D721Med (cell line): Measurements from ENCODE around the gene ACBD6.

Experiments
- DNase-seq: peaks from one replicate; pipeline ENCODE4 v3.0.0; 2011; ENCODE audit warnings: low spot score; ENCODE audit not compliant: insufficient read length
- FAIRE-seq: peaks from 2 replicates; lab custom pipeline; 2011; peaks lifted over from hg19 to GRCh38; lab: Jason Lieb, UNC
- TF ChIP-seq, protein P1 (sequence below): IDR thresholded peaks from 2 replicates; pipeline ENCODE4 v1.5.1; 2012; ENCODE audit warnings: mild to moderate bottlenecking, control low read depth; ENCODE audit not compliant: insufficient read depth; ENCODE audit errors: missing control alignments

Gene ACBD6

GRCh38 chr1:180384286-180385005, 117.9 kb downstream of the ACBD6 start:
- FAIRE-seq (peak; percentile 46), DNase-seq (no peak)
- TF ChIP-seq, protein P1, sequence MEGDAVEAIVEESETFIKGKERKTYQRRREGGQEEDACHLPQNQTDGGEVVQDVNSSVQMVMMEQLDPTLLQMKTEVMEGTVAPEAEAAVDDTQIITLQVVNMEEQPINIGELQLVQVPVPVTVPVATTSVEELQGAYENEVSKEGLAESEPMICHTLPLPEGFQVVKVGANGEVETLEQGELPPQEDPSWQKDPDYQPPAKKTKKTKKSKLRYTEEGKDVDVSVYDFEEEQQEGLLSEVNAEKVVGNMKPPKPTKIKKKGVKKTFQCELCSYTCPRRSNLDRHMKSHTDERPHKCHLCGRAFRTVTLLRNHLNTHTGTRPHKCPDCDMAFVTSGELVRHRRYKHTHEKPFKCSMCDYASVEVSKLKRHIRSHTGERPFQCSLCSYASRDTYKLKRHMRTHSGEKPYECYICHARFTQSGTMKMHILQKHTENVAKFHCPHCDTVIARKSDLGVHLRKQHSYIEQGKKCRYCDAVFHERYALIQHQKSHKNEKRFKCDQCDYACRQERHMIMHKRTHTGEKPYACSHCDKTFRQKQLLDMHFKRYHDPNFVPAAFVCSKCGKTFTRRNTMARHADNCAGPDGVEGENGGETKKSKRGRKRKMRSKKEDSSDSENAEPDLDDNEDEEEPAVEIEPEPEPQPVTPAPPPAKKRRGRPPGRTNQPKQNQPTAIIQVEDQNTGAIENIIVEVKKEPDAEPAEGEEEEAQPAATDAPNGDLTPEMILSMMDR: no peak

DNA sequence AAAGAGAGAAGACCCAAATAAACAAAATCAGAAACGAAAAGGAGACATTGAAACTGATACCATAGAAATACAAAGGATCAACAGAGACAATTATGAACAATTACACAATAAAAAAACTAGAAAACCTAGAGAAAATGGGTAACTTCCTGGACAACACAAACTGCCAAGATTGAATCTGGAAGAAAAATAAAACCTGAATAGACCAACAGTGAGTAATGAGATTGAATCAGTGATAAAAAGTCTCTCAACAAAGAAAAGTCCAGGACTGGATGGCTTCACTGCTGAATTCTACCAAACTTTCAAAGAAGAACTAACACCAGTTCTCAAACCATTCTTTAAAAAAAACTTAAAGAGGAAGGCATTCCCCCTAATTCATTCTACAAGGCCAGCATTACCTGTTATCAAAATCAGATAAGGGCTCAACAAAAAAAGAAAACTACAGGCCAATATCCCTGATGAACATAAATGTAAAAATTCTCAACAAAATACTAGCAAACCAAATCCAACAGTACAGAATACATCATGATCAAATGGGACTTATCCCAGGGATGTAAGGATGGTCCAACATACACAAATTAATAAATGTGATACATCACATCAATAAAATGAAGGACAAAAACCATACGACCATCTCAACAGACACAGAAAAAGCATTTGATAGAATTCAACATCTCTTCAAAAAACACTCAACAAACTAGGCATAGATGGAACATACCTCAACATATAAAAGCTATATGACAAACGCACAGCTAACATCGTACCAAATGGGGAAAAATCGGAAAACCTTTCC, 119.9 kb downstream of the ACBD6 start:
- TF ChIP-seq, protein P1: no peak
- FAIRE-seq (peak; percentile 77), DNase-seq (no peak)

DNA sequence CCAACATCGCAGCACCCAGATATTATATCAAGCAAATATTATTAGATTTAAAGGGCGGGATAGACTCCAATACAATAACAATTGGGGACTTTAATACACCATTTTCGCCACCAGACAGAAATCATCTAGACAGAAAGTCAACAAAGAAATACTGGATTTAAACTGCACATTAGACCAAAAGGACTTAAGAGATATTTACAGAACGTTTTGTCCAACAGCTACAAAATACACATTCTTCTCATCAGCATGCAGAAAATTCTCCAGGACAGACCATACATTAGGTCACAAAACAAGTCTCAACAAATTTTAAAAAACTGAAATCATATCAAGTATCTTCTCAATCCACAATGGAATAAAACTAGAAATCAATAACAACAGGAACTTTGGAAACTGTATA, 121.2 kb downstream of the ACBD6 start:
- DNase-seq (no peak), FAIRE-seq (peak; percentile 77)
- TF ChIP-seq, protein P1: no peak

DNA sequence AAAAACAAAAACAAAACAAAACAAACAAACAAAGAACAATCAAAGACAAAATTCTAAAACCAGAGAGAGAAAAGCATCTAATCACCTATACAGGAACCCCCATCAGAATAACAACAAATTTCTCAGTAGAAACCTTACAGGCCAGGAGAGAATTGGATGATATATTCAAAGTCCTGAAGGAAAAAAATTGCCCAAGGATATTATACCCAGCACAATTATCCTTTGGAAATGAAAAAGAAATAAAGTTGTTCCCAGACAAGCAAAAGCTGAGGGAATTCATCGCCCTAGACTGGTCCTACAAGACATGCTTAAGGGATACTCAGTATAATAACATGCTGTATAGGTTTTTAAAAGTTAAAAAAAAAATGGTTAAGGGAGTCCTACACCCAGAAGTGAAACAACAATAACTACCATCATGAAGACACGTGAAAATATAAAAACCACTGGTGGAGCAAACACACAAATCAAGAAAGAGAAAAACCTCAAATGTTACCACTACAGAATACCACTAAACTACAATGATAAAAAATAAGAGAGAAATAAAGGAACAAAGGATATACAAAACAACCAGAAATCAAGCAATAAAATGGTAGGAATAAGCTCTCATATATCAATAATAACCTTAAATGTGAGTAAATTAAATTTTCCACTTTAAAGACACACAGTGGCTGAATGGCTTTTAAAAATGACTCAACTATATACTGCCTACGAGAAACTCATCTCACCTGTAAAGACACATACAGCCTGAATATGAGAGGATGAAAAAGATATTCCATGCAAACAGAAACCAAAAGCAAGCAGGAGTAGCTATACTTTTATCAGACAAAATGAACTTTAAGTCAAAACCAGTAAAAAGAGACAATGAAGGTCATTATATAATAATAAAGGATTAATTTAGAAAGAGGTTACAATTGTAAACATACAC, 121.9 kb downstream of the ACBD6 start:
- FAIRE-seq (no peak), DNase-seq (no peak)
- TF ChIP-seq, protein P1: no peak

- FAIRE-seq (no peak), DNase-seq (no peak)
- TF ChIP-seq, protein P1: no peak
These were observed 125.6 kb downstream of the ACBD6 start for GRCh38 chr1:180376800-180377199.

DNA sequence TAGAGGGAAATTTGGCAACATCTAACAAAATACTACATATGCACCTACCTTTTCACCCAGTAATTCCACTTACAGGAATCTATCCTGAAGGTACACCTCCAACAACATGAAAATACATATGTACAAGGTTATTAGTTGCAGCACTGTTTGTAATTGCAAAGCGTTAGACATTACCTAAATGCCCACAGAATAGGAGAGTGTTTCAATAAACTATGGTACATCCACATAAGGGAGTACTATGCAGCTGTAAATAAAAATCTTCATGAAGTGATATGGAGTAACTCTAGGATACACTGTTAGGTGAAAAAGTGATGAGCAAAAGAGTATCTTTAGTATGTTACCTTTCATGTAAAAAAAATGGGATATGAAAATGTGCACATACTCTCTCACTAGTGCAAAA, 126.1 kb downstream of the ACBD6 start:
- no peak for DNase-seq
- FAIRE-seq: peak; percentile 85
- TF ChIP-seq, protein P1: no peak
